BJ (cell line): ENCODE results near the gene LACRT. TPM values are rescaled to one million over a fixed set of nuclear protein-coding genes. Genes with fewer than 3 reads are reported as not detected.

ENCODE experiments used
- CTCF ChIA-PET: fragments of 350-600 bp; formaldehyde crosslinking; extraction: SDS; loops from one replicate; lab custom pipeline; 2021; ENCODE audit warnings: antibody characterized with exemption, inconsistent platforms; lab: Yijun Ruan, JAX
- POLR2A ChIA-PET: fragments of 300-600 bp; sonication (Branson Sonifier 250); formaldehyde crosslinking; extraction: SDS; loops from one replicate; lab custom pipeline; 2021; ENCODE audit warnings: antibody characterized with exemption; lab: Charles Lee
- DNase-seq: peaks from one replicate; pipeline ENCODE4 v3.0.0-alpha.2; 2011; ENCODE audit warnings: low read depth
- H3K27me3 ChIP-seq: 2 replicates; pipeline ENCODE4 v1.6.0; 2011; ENCODE audit warnings: low read length; ENCODE audit not compliant: control insufficient read depth, insufficient read depth
- H3K36me3 ChIP-seq: 2 replicates; pipeline ENCODE4 v1.5.1; 2011; ENCODE audit warnings: low read length; ENCODE audit not compliant: control insufficient read depth, insufficient read depth
- H3K4me3 ChIP-seq: 2 replicates; pipeline ENCODE4 v1.5.1; 2011; ENCODE audit warnings: low read depth, mild to moderate bottlenecking, control low read depth, low read length
- CTCF ChIP-seq: IDR thresholded peaks from 2 replicates; pipeline ENCODE4 v1.5.1; 2011; ENCODE audit warnings: low read depth, mild to moderate bottlenecking, control low read depth, inconsistent platforms, low read length, moderate library complexity; ENCODE audit not compliant: insufficient read depth
- polyA plus RNA-seq: library from polyadenylated mRNA; depleted of rRNA; stranded (reverse); fragments of >200 nt; gene quantifications from 2 replicates; pipeline ENCODE4 v1.2.3, GENCODE V29; 2011; rRNA removed

The LACRT gene
- polyA plus RNA-seq, 1 experiment = not detected

- POLR2A ChIA-PET = no interaction called here
These were observed 49.5 kb downstream of the LACRT start for GRCh38 chr12:54585243-54585642.

GRCh38 chr12:54584128-54584527 lies 50.6 kb downstream of the LACRT start:
- Histone ChIP-seq H3K4me3 (no peak overlapping the region), H3K27me3 (peaks cover 32% of the 10 kb centered on the region), H3K36me3 (no peaks in the 10 kb centered on the region)
- ChIA-PET CTCF (no interaction called here), POLR2A (no interaction called here)
- TF ChIP-seq CTCF = no peak
- DNase-seq = no peak

More at GRCh38 chr12:54585243-54585642, 49.5 kb downstream of the LACRT start:
- DNase-seq = no peak
- no peak overlapping the region for H3K4me3 ChIP-seq
- CTCF ChIA-PET = no interaction called here
- no peaks in the 10 kb centered on the region for H3K36me3 ChIP-seq
- peaks cover 40% of the 10 kb centered on the region for H3K27me3 ChIP-seq
- TF ChIP-seq CTCF = no peak

- POLR2A ChIA-PET = no interaction called here
- Histone ChIP-seq H3K27me3 (peaks cover 29% of the 10 kb centered on the region), H3K4me3 (no peak overlapping the region), H3K36me3 (no peaks in the 10 kb centered on the region)
- CTCF ChIA-PET = interaction anchor here (0.7 kb wide), 1 partner anchor 16 kb away, joined by 3 read pairs; no protein-coding TSS in a partner anchor
- TF ChIP-seq CTCF = no peak
- no peak for DNase-seq
These were observed 51.0 kb downstream of the LACRT start for GRCh38 chr12:54583726-54584125.

- no peak overlapping the region for H3K4me3 ChIP-seq
- no peak for DNase-seq
- POLR2A ChIA-PET = no interaction called here
- TF ChIP-seq CTCF = no peak
- no peaks in the 10 kb centered on the region for H3K36me3 ChIP-seq
- H3K27me3 ChIP-seq = peaks cover 18% of the 10 kb centered on the region
- CTCF ChIA-PET = interaction anchor here (1.2 to 1.7 kb wide), 3 partner anchors 9 to 35 kb away, joined by 3 to 5 read pairs (median 4); no protein-coding TSS in a partner anchor
These were observed 53.3 kb downstream of the LACRT start for GRCh38 chr12:54581412-54581811.

Other genes with a start within 250 kb of the LACRT start
- 170 and 375 TPM in 2 replicates for gene ITGA5, start 215.6 kb downstream of the LACRT start, polyA plus RNA-seq
- gene GTSF1, start 161.3 kb downstream of the LACRT start, polyA plus RNA-seq = not detected in 2 replicates
- 0.06 TPM in 1 of 2 replicates, not detected in the other for gene NCKAP1L, start 137.1 kb downstream of the LACRT start, polyA plus RNA-seq
- gene PDE1B, start 85.3 kb downstream of the LACRT start, polyA plus RNA-seq = 0.05 and 0.09 TPM in 2 replicates
- not detected in 2 replicates for gene PPP1R1A, start 46.2 kb downstream of the LACRT start, polyA plus RNA-seq
- not detected in 2 replicates for gene DCD, start 13.5 kb upstream of the LACRT start, polyA plus RNA-seq
- gene MUCL1, start 219.6 kb upstream of the LACRT start, polyA plus RNA-seq = not detected in 2 replicates